SU-DHL-6 (cell line): Measurements from ENCODE around the gene DNAAF5.

Experiments
- H2AFZ ChIP-seq: fragments of 200-600 bp; sonication (generic); 2 replicates; pipeline ENCODE4 v1.6.1; 2014; ENCODE audit warnings: low read depth, mild to moderate bottlenecking, moderate library complexity, mixed read lengths, antibody characterized with exemption, low read length; ENCODE audit not compliant: severe bottlenecking
- H3F3A ChIP-seq: fragments of 200-600 bp; shearing (Covaris generic); 2 replicates; pipeline ENCODE4 v1.6.0; 2016; ENCODE audit warnings: antibody characterized with exemption, mild to moderate bottlenecking; ENCODE audit not compliant: insufficient read depth
- H3K27ac ChIP-seq: fragments of 200-600 bp; sonication (generic); 2 replicates; pipeline ENCODE4 v1.5.1; 2016; ENCODE audit warnings: low read depth, mild to moderate bottlenecking, low read length, moderate library complexity, mixed read lengths
- H3K27me3 ChIP-seq: fragments of 200-600 bp; sonication (generic), shearing (Covaris generic); 2 replicates; pipeline ENCODE4 v1.6.0; 2014; ENCODE audit warnings: mild to moderate bottlenecking, low read length
- H3K36me3 ChIP-seq: fragments of 200-600 bp; sonication (generic); 2 replicates; pipeline ENCODE4 v1.6.1; 2014; ENCODE audit warnings: mild to moderate bottlenecking, low read length, mixed read lengths
- H3K4me2 ChIP-seq: fragments of 300-600, 200-600 bp; shearing (Covaris generic), sonication (generic); 2 replicates; pipeline ENCODE4 v1.6.0; 2014; ENCODE audit warnings: low read length, low read depth, mild to moderate bottlenecking; ENCODE audit not compliant: poor library complexity, severe bottlenecking
- H3K4me3 ChIP-seq: fragments of 200-600 bp; sonication (generic); 2 replicates; pipeline ENCODE4 v1.5.1; 2014; ENCODE audit warnings: antibody characterized with exemption, low read length, mild to moderate bottlenecking, mixed read lengths; ENCODE audit not compliant: insufficient read depth, poor library complexity, severe bottlenecking
- H3K79me2 ChIP-seq: fragments of 200-600 bp; sonication (generic); 2 replicates; pipeline ENCODE4 v1.6.1; 2014; ENCODE audit warnings: mild to moderate bottlenecking, low read length, moderate library complexity; ENCODE audit not compliant: insufficient read depth
- H3K9ac ChIP-seq: fragments of 200-600 bp; sonication (generic); 2 replicates; pipeline ENCODE4 v1.7.0; 2014; ENCODE audit warnings: mild to moderate bottlenecking, low read length
- H3K9me2 ChIP-seq: fragments of 200-600 bp; sonication (generic); replicated peaks from 2 replicates; pipeline ENCODE4 v1.6.1; 2014; ENCODE audit warnings: low read length; ENCODE audit not compliant: insufficient read depth
- H3K9me3 ChIP-seq: fragments of 200-600 bp; sonication (generic); 2 replicates; pipeline ENCODE4 v1.6.1; 2014; ENCODE audit warnings: low read length, mixed read lengths; ENCODE audit not compliant: insufficient read depth
- H4K20me1 ChIP-seq: fragments of 200-600 bp; sonication (generic); 2 replicates; pipeline ENCODE4 v1.6.1; 2014; ENCODE audit warnings: low read depth, mild to moderate bottlenecking, antibody characterized with exemption, low read length, moderate library complexity, mixed read lengths
- CTCF ChIP-seq: fragments of 200-600 bp; sonication (generic); IDR thresholded peaks from one replicate; pipeline ENCODE4 v1.5.1; 2017; ENCODE audit warnings: antibody characterized with exemption, mild to moderate bottlenecking, low read length, moderate library complexity; ENCODE audit not compliant: insufficient read depth, poor library complexity, severe bottlenecking
- EZH2phosphoT487 ChIP-seq: fragments of 200-600 bp; sonication (generic), shearing (Covaris generic); conservative IDR thresholded peaks from 2 replicates; pipeline ENCODE4 v1.6.1; 2018; ENCODE audit warnings: mild to moderate bottlenecking, antibody characterized with exemption, low read length, moderate library complexity, mixed read lengths

The DNAAF5 gene

GRCh38 chr7:721619-722248, 4.8 kb upstream of the DNAAF5 start:
- no peaks in the 10 kb centered on the region for H3K9me2 ChIP-seq
- H3K27me3 ChIP-seq, result no peaks in the 10 kb centered on the region
- H3K4me2 ChIP-seq, result no peak overlapping the region
- H3F3A ChIP-seq, result no peaks in the 10 kb centered on the region
- peaks cover 59% of the 10 kb centered on the region for H3K79me2 ChIP-seq
- no peak overlapping the region for H3K9ac ChIP-seq
- no peaks in the 10 kb centered on the region for H4K20me1 ChIP-seq
- TF ChIP-seq EZH2phosphoT487 (no peak), CTCF (no peak)
- 0 out of 2 replicates have a peak, but pooled peaks cover 3% of the 10 kb centered on the region for H3K36me3 ChIP-seq
- H3K9me3 ChIP-seq, result no peaks in the 10 kb centered on the region
- H3K4me3 ChIP-seq, result no peak overlapping the region
- H2AFZ ChIP-seq, result no peak overlapping the region
- no peak overlapping the region for H3K27ac ChIP-seq

DNA sequence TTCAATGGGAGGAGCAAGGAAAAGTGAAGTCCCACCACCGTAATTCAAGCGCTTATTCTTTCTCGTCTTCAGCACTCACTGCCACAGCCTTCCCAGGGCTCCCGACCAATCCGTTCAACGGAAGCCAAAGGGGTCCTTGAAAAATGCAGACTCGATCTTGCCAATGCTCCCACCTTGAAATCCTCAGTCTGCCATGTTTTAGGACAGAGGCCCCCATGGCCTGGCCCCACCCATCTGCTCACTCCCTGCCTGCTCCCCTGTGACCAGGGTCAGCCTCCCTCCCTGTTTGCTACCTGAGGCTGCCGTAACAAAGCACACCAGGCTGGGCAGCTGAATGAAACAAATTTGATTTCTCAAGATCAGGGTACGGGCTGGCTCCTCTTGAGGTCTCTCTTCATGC, 3.0 kb upstream of the DNAAF5 start:
- Histone ChIP-seq H3K27ac (no peak overlapping the region), H3K4me3 (no peak overlapping the region), H3K36me3 (0 out of 2 replicates have a peak, but pooled peaks cover 3% of the 10 kb centered on the region), H4K20me1 (no peaks in the 10 kb centered on the region), H3K9me2 (no peaks in the 10 kb centered on the region), H3K79me2 (peaks cover 59% of the 10 kb centered on the region), H3K9me3 (no peaks in the 10 kb centered on the region), H3K4me2 (no peak overlapping the region), H3K9ac (no peak overlapping the region), H3K27me3 (no peaks in the 10 kb centered on the region), H3F3A (no peaks in the 10 kb centered on the region), H2AFZ (no peak overlapping the region)
- TF ChIP-seq EZH2phosphoT487, result no peak
- no peak for TF ChIP-seq CTCF

- TF ChIP-seq EZH2phosphoT487 (no peak), CTCF (no peak)
- H3K4me2 ChIP-seq, result no peak overlapping the region
- no peaks in the 10 kb centered on the region for H3K9me3 ChIP-seq
- no peaks in the 10 kb centered on the region for H3K9me2 ChIP-seq
- peaks cover 58% of the 10 kb centered on the region for H3K79me2 ChIP-seq
- no peak overlapping the region for H3K4me3 ChIP-seq
- H3K27me3 ChIP-seq, result no peaks in the 10 kb centered on the region
- H4K20me1 ChIP-seq, result no peaks in the 10 kb centered on the region
- 0 out of 2 replicates have a peak, but pooled peaks cover 3% of the 10 kb centered on the region for H3K36me3 ChIP-seq
- no peaks in the 10 kb centered on the region for H3F3A ChIP-seq
- H3K27ac ChIP-seq, result no peak overlapping the region
- H2AFZ ChIP-seq, result no peak overlapping the region
- H3K9ac ChIP-seq, result no peak overlapping the region
Observed at GRCh38 chr7:724298-724697, 2.2 kb upstream of the DNAAF5 start.
